GM18526 (cell line): ENCODE data around the gene UBE2G2.
A peak's percentile ranks its signal among the peaks of the same experiment; 100 is the strongest.

ENCODE experiments used
- POLR2A ChIP-seq: IDR thresholded peaks from 3 replicates; pipeline ENCODE4 v1.6.1; 2011; ENCODE audit not compliant: insufficient read length; ENCODE audit errors: extremely low read depth

Gene UBE2G2

DNA sequence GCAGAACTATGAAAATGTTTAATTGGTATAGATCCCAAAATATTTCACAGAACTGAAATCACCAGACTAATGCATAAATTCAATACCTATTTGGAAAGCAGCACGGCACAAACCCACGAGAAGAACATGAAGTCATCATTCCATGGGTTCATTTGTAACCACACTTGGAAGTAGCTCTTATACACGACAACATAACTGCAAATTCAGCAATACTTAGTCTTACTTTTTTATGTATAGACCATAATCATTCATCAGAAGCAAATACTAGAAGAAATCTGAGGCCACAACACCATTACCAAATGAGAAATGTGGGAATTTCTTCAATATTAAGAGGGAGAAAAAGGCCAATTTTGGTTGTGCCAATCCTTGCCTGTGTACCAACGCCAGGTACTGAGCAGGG, 4.2 kb upstream of the UBE2G2 start:
- no peak for TF ChIP-seq POLR2A

DNA sequence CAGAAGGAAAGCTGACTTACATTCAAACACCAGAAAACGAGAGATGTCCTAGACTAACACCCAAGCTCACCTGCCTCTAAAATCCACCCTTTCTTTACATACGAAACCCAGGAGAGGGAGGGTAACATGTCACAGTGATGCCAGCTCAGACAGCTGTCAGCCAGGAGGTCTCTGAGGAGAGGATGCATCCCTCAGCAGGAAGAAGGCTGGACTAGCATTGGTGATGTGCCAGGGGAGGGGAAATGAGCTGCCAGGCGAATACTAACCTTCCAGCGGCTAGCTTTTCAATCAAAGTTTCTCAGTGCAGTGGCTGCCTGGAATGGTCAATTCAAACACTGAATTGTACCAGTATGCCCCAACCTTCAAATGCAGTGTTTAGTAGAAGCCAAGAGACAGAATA, 3.6 kb upstream of the UBE2G2 start:
- TF ChIP-seq POLR2A = no peak

- no peak for TF ChIP-seq POLR2A
Measured at GRCh38 chr21:44804762-44805161, 3.1 kb upstream of the UBE2G2 start.

- TF ChIP-seq POLR2A = no peak
Measured at GRCh38 chr21:44803651-44804050, 2.0 kb upstream of the UBE2G2 start.

DNA sequence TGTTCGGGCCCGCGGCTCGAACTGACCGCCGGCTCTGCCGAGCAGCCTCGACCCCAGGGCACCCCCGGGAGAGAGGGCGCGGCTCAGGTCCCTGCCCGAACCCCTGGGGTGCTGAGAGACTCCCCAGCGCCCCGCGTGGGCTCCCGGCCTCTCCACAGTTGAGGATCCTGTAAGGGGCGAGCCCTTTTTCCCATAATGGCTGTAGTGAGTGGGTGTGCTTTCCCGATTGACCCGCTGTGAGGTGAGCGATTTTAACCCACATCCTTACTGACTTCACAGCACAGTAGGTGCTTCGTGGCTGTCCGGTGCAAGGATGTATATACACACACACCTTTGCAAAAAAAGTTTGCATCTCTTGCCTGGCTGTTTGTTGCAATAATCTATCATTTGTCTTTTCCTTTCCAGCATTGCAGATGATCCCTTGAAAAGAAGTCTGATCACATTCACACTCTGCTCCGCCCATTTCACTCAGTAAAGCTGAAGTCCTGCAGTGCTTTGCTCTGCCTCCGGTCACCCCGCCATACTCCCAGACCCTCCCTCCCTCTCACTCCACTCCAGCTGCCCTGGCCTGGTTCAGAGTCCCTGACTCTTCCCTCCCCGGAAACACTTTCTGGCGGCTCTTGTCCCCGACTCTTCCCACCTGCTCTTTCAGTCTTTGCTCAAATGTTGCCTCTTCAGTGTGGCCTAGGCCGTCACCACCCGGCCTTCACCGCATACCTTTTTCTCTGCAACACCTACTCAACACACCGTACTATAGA, 955 bp upstream of the UBE2G2 start:
- TF ChIP-seq POLR2A = peak; percentile 15

- no peak for TF ChIP-seq POLR2A
Measured at GRCh38 chr21:44800971-44801467, 601 bp downstream of the UBE2G2 start.

- no peak for TF ChIP-seq POLR2A
Measured at GRCh38 chr21:44800103-44800502, 1.5 kb downstream of the UBE2G2 start.

DNA sequence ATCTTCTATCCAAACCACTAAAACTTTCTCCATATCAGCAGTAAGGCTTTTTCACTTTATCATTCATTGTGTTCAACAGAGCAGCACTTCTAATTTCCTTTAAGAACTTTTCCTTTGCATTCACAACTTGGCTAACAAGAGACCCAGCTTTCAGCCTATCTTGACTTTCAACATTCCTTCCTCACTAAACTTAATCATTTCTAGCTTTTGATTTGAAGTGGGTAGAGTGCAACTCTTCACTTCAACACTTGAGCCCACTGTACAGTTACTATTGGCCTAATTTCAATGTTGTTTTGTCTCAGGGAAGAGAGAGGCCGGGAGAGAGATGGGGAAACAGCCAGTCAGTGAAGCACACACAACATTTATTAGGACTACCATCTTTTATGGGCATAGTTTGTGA, 2.0 kb downstream of the UBE2G2 start:
- TF ChIP-seq POLR2A = no peak

GRCh38 chr21:44797775-44798174, 3.8 kb downstream of the UBE2G2 start:
- TF ChIP-seq POLR2A = no peak

GRCh38 chr21:44795342-44795741, 6.3 kb downstream of the UBE2G2 start:
- TF ChIP-seq POLR2A = no peak

GRCh38 chr21:44793592-44794374, 7.8 kb downstream of the UBE2G2 start:
- TF ChIP-seq POLR2A = no peak

GRCh38 chr21:44792702-44793591, 8.7 kb downstream of the UBE2G2 start:
- TF ChIP-seq POLR2A = no peak

- TF ChIP-seq POLR2A = no peak
Measured at GRCh38 chr21:44791993-44792392, 9.6 kb downstream of the UBE2G2 start.

DNA sequence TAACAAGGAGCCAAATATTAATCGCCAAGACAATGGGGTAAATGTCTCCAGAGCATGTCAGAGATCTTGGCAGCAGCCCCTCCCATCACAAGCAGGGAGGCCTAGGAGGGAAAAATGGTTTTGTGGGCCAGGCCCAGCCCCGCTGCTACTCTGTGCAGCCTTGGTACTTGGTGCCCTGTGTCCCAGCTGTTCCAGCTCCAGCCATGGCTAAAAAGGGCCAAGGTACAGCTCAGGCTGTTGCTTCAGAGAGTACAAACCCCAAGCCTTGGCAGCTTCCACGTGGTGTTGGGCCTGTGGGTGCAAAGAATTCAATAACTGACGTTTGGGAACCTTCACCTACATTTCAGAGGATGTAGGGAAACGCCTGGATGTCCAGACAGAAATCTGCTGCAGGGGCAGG, 10.4 kb downstream of the UBE2G2 start:
- no peak for TF ChIP-seq POLR2A

GRCh38 chr21:44790368-44790767, 11.3 kb downstream of the UBE2G2 start:
- no peak for TF ChIP-seq POLR2A
